Measurements from ENCODE around the gene ENC1. TPM values are rescaled to one million over a fixed set of nuclear protein-coding genes. Genes with fewer than 3 reads are reported as not detected.
A peak's percentile ranks its signal among the peaks of the same experiment; 100 is the strongest.

Gene ENC1
- total RNA-seq, 1 experiment from 2014 or later, result 24.5 TPM

DNA sequence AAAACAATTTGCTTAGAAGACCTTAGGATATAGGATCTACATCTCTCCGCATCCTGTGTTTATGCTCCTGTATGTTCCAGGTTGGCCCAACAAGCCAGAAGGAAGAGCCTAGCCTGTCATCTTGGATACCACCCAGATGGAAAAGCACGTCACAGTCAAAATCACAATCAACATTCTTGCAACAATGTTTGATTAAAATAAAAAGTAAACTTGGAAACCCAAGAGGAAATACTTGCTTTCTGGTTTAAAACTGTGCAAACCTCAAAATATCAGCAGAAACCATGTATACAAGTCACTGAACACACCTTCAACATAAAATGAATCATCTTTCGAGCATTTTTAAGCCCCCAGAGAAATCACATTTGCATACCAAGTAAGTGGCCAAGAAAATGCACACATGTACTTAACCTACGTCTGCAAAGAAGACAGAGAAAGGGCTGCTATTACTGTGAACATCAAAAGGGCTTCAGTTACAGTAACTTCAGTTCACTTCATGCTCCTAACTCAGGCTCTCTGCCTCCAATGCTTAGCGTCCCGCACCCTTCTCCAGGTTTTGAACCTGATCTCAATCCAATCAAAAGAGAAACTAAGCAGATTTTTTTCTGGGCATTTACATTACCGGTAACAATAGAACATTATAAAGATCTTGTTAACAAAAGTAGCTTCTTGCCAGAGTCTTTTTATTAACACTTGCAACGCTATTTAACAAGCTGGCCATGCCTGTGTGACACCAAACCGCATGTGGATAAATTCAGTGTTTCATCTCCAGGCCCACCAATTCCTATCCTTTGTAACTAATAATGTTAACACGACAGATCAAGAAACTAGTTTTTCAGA lies 1.3 kb downstream of the ENC1 start:
- no peak for TF ChIP-seq EZH2 (IDR thresholded peaks at IDR 0.05; ENCODE audit: low read length, unreplicated experiment)
- TF ChIP-seq, protein P1, sequence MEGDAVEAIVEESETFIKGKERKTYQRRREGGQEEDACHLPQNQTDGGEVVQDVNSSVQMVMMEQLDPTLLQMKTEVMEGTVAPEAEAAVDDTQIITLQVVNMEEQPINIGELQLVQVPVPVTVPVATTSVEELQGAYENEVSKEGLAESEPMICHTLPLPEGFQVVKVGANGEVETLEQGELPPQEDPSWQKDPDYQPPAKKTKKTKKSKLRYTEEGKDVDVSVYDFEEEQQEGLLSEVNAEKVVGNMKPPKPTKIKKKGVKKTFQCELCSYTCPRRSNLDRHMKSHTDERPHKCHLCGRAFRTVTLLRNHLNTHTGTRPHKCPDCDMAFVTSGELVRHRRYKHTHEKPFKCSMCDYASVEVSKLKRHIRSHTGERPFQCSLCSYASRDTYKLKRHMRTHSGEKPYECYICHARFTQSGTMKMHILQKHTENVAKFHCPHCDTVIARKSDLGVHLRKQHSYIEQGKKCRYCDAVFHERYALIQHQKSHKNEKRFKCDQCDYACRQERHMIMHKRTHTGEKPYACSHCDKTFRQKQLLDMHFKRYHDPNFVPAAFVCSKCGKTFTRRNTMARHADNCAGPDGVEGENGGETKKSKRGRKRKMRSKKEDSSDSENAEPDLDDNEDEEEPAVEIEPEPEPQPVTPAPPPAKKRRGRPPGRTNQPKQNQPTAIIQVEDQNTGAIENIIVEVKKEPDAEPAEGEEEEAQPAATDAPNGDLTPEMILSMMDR (conservative IDR thresholded peaks at IDR 0.05; ENCODE audit: low read depth, low read length), result no peak
- no peak for TF ChIP-seq EZH2phosphoT487 (IDR thresholded peaks at IDR 0.05; ENCODE audit: borderline replicate concordance, low read length)
- peak overlapping the region; percentile 69 for H3K27ac ChIP-seq (ENCODE audit: low read length)
- peaks cover 34% of the 10 kb centered on the region for H4K20me1 ChIP-seq (ENCODE audit: low read length)
- POLR2A ChIA-PET (ENCODE audit: unreplicated experiment), result no interaction called here
- H3K79me2 ChIP-seq (ENCODE audit: low read length), result peaks cover 61% of the 10 kb centered on the region
- ATAC-seq (no peak), DNase-seq (peak; percentile 64)
- H3K4me3 ChIP-seq (ENCODE audit: low read length), result peak overlapping the region; percentile 91
- peak overlapping the region; percentile 89 for H3K4me2 ChIP-seq (ENCODE audit: low read length)
- TSS peak; percentile 42 for BruUV-seq (replicated peaks)
- peak overlapping the region; percentile 73; the same call in 1 of the 2 replicates for H2AFZ ChIP-seq (ENCODE audit: low read length)
- H3F3A ChIP-seq (ENCODE audit: low read length, unreplicated experiment), result peaks cover 6% of the 10 kb centered on the region
- peaks cover 69% of the 10 kb centered on the region for H3K4me1 ChIP-seq (ENCODE audit: insufficient read depth, low read length)
- no peaks in the 10 kb centered on the region for H3K9me2 ChIP-seq (replicated peaks; ENCODE audit: low read length)
- intact Hi-C loops (cut with micrococcal nuclease), result loop anchor here (1.0 to 2.0 kb wide), 3 partner anchors 9 to 140 kb away; no protein-coding TSS in a partner anchor
- H3K9me3 ChIP-seq (ENCODE audit: low read length), result no peaks in the 10 kb centered on the region
- H3K27me3 ChIP-seq (ENCODE audit: low read length), result no peaks in the 10 kb centered on the region
- CTCF ChIA-PET, result interaction anchor here (1.0 kb wide), 1 partner anchor 96 kb away, joined by 5 read pairs; no protein-coding TSS in a partner anchor
- H3K36me3 ChIP-seq (ENCODE audit: low read depth, low read length), result peaks cover 19% of the 10 kb centered on the region
- H3K9ac ChIP-seq (ENCODE audit: low read length), result peak overlapping the region; percentile 78

DNA sequence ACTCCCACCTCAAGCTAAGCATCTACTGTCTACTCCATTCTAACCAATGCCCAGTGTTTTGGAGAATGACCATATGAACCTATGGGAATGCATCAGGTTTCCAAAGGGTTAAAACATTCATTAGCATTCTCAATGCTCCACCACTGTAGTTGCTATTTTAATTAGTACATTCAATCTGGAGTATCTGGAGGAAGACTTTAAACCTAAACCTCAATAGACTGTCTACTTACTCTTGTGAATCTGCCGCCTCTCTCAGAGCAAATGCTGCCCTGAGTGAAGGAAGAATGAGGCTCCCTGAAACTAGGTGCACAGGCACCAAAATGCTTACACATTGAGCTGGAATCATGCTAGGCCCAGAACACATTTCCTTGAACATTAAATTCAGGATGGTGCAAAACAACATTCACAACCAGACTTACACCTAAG lies 2.0 kb downstream of the ENC1 start:
- TF ChIP-seq EZH2 (IDR thresholded peaks at IDR 0.05; ENCODE audit: low read length, unreplicated experiment), result no peak
- no peak for TF ChIP-seq EZH2phosphoT487 (IDR thresholded peaks at IDR 0.05; ENCODE audit: borderline replicate concordance, low read length)
- TF ChIP-seq, protein P1 (conservative IDR thresholded peaks at IDR 0.05; ENCODE audit: low read depth, low read length), result no peak
- H3K36me3 ChIP-seq (ENCODE audit: low read depth, low read length), result peaks cover 19% of the 10 kb centered on the region
- TSS peak; percentile 19 for BruUV-seq (replicated peaks)
- H3K9me2 ChIP-seq (replicated peaks; ENCODE audit: low read length), result no peaks in the 10 kb centered on the region
- H4K20me1 ChIP-seq (ENCODE audit: low read length), result peaks cover 37% of the 10 kb centered on the region
- no peaks in the 10 kb centered on the region for H3K27me3 ChIP-seq (ENCODE audit: low read length)
- DNase-seq (no peak), ATAC-seq (no peak)
- no peak overlapping the region for H2AFZ ChIP-seq (ENCODE audit: low read length)
- peaks cover 8% of the 10 kb centered on the region for H3F3A ChIP-seq (ENCODE audit: low read length, unreplicated experiment)
- H3K9ac ChIP-seq (ENCODE audit: low read length), result peak overlapping the region; percentile 78; the same call in 1 of the 2 replicates
- no peaks in the 10 kb centered on the region for H3K9me3 ChIP-seq (ENCODE audit: low read length)
- ChIA-PET POLR2A (ENCODE audit: unreplicated experiment) (interaction anchor here (0.5 kb wide), 2 partner anchors 736 to 1026 kb away, joined by 4 read pairs; no protein-coding TSS in a partner anchor), CTCF (interaction anchor here (1.0 kb wide), 1 partner anchor 95 kb away, joined by 5 read pairs; no protein-coding TSS in a partner anchor)
- H3K4me3 ChIP-seq (ENCODE audit: low read length), result peak overlapping the region; percentile 91
- H3K4me1 ChIP-seq (ENCODE audit: insufficient read depth, low read length), result peaks cover 69% of the 10 kb centered on the region
- peak overlapping the region; percentile 89 for H3K4me2 ChIP-seq (ENCODE audit: low read length)
- intact Hi-C loops (cut with micrococcal nuclease), result loop anchor here (1.0 to 2.0 kb wide), 3 partner anchors 8 to 140 kb away; no protein-coding TSS in a partner anchor
- peaks cover 61% of the 10 kb centered on the region for H3K79me2 ChIP-seq (ENCODE audit: low read length)
- peak overlapping the region; percentile 69 for H3K27ac ChIP-seq (ENCODE audit: low read length)
